HG03457 (cell line): ENCODE data around the gene MARS1.
A peak's percentile ranks its signal among the peaks of the same experiment; 100 is the strongest.

ENCODE experiments used
- ATAC-seq: cut with Tn5 transposase; IDR thresholded peaks from one replicate; pipeline ENCODE4 v1.9.1; 2021; ENCODE audit warnings: moderate number of reproducible peaks; ENCODE audit not compliant: unreplicated experiment

MARS1 gene

GRCh38 chr12:57456737-57457490 is 31.0 kb upstream of the MARS1 start:
- ATAC-seq: no peak

- no peak for ATAC-seq
Observed at GRCh38 chr12:57458665-57459054, 29.2 kb upstream of the MARS1 start.

GRCh38 chr12:57459055-57459749 is 28.7 kb upstream of the MARS1 start:
- ATAC-seq: peak; percentile 52

- ATAC-seq: no peak
Observed at GRCh38 chr12:57459750-57460467, 28.0 kb upstream of the MARS1 start, which contains the start of gene GLI1. Gene GLI1, plus strand, starts transcription at chr12:57459785. Its CDS starts 3,907 bp downstream, at chr12:57463692.

- no peak for ATAC-seq
Observed at GRCh38 chr12:57460468-57460784, 27.4 kb upstream of the MARS1 start.

GRCh38 chr12:57460841-57461275 is 27.0 kb upstream of the MARS1 start:
- ATAC-seq: no peak

- no peak for ATAC-seq
Observed at GRCh38 chr12:57461276-57461916, 26.5 kb upstream of the MARS1 start.

- ATAC-seq: no peak
Observed at GRCh38 chr12:57461917-57462250, 26.0 kb upstream of the MARS1 start.

GRCh38 chr12:57462251-57462911 is 25.5 kb upstream of the MARS1 start:
- ATAC-seq: peak; percentile 45

- no peak for ATAC-seq
Observed at GRCh38 chr12:57462912-57463253, 25.0 kb upstream of the MARS1 start.

GRCh38 chr12:57464569-57464968 is 23.3 kb upstream of the MARS1 start:
- ATAC-seq: no peak

- no peak for ATAC-seq
Observed at GRCh38 chr12:57465030-57465746, 22.7 kb upstream of the MARS1 start.

GRCh38 chr12:57465747-57466505 is 21.9 kb upstream of the MARS1 start:
- no peak for ATAC-seq

- ATAC-seq: no peak
Observed at GRCh38 chr12:57467212-57467874, 20.5 kb upstream of the MARS1 start.

GRCh38 chr12:57467915-57468314 is 20.0 kb upstream of the MARS1 start:
- ATAC-seq: no peak

GRCh38 chr12:57469296-57470164 is 18.3 kb upstream of the MARS1 start:
- ATAC-seq: no peak

- no peak for ATAC-seq
Observed at GRCh38 chr12:57470286-57470969, 17.4 kb upstream of the MARS1 start.
